Measurements from ENCODE around the gene TMEM61.
"Not testable (repeated sequence)": the region's sequence is repeated elsewhere in the genome, so short reads cannot be mapped to it uniquely, and the experiment has no call there.

The TMEM61 gene

GRCh38 chr1:54950006-54950368, 30.4 kb upstream of the TMEM61 start:
- Mint-ChIP-seq H3K27ac (no peak overlapping the region), H3K9me3 (no peaks in the 10 kb centered on the region), H3K27me3 (peaks cover 0 to 21% of the 10 kb centered on the region in 2 donors), H3K36me3 (ENCODE audit: insufficient read depth) (no peaks in the 10 kb centered on the region), H3K4me3 (peak overlapping the region in 1 of 2 donors; percentile 48), H3K4me1 (ENCODE audit: low read depth in 2 of 2) (peaks cover 18% of the 10 kb centered on the region in 2 donors)
- ATAC-seq (replicated peaks) = no peak
- DNase-seq = no peak

- Mint-ChIP-seq H3K4me1 (ENCODE audit: low read depth in 2 of 2) (peaks cover 12 to 13% of the 10 kb centered on the region in 2 donors), H3K4me3 (peak overlapping the region in 1 of 2 donors; percentile 48), H3K27me3 (peaks cover 0 to 21% of the 10 kb centered on the region in 2 donors), H3K36me3 (ENCODE audit: insufficient read depth) (no peaks in the 10 kb centered on the region), H3K27ac (peak overlapping the region in 1 of 2 donors; percentile 32), H3K9me3 (no peaks in the 10 kb centered on the region)
- ATAC-seq (replicated peaks) (peak; percentile 37), DNase-seq (peak; percentile 48 to 54 (median 51))
Observed at GRCh38 chr1:54950369-54951163, 29.9 kb upstream of the TMEM61 start.

GRCh38 chr1:54951810-54952226, 28.6 kb upstream of the TMEM61 start:
- Mint-ChIP-seq H3K27ac (no peak overlapping the region), H3K9me3 (no peaks in the 10 kb centered on the region), H3K4me3 (no peak overlapping the region), H3K27me3 (peaks cover 2 to 25% of the 10 kb centered on the region in 2 donors), H3K36me3 (ENCODE audit: insufficient read depth) (no peaks in the 10 kb centered on the region), H3K4me1 (ENCODE audit: low read depth in 2 of 2) (peaks cover 9 to 10% of the 10 kb centered on the region in 2 donors)
- DNase-seq (no peak), ATAC-seq (replicated peaks) (no peak)

GRCh38 chr1:54952950-54953718, 27.3 kb upstream of the TMEM61 start:
- H3K4me1 Mint-ChIP-seq (ENCODE audit: low read depth in 2 of 2) = peaks cover 9 to 10% of the 10 kb centered on the region in 2 donors
- no peaks in the 10 kb centered on the region for H3K36me3 Mint-ChIP-seq (ENCODE audit: insufficient read depth)
- H3K27me3 Mint-ChIP-seq = peaks cover 4 to 37% of the 10 kb centered on the region in 2 donors
- no peak overlapping the region for H3K4me3 Mint-ChIP-seq
- no peak overlapping the region for H3K27ac Mint-ChIP-seq
- DNase-seq = no peak
- no peaks in the 10 kb centered on the region for H3K9me3 Mint-ChIP-seq
- no peak for ATAC-seq (replicated peaks)

GRCh38 chr1:54953846-54954245, 26.6 kb upstream of the TMEM61 start:
- no peak for ATAC-seq (replicated peaks)
- H3K27me3 Mint-ChIP-seq = peaks cover 8 to 37% of the 10 kb centered on the region in 2 donors
- no peak overlapping the region for H3K27ac Mint-ChIP-seq
- H3K4me3 Mint-ChIP-seq = no peak overlapping the region
- H3K36me3 Mint-ChIP-seq (ENCODE audit: insufficient read depth) = no peaks in the 10 kb centered on the region
- no peaks in the 10 kb centered on the region for H3K9me3 Mint-ChIP-seq
- DNase-seq = no peak
- peaks cover 9% of the 10 kb centered on the region in 2 donors for H3K4me1 Mint-ChIP-seq (ENCODE audit: low read depth in 2 of 2)

- ATAC-seq (replicated peaks) (no peak), DNase-seq (no peak)
- H3K36me3 Mint-ChIP-seq (ENCODE audit: insufficient read depth) = no peaks in the 10 kb centered on the region
Observed at GRCh38 chr1:54955359-54955758, 25.1 kb upstream of the TMEM61 start.

GRCh38 chr1:54956726-54957125, 23.7 kb upstream of the TMEM61 start:
- Mint-ChIP-seq H3K27ac (no peak overlapping the region), H3K9me3 (no peaks in the 10 kb centered on the region), H3K4me3 (no peak overlapping the region), H3K4me1 (ENCODE audit: low read depth in 2 of 2) (no peaks in the 10 kb centered on the region), H3K27me3 (peaks cover 9 to 28% of the 10 kb centered on the region in 2 donors), H3K36me3 (ENCODE audit: insufficient read depth) (no peaks in the 10 kb centered on the region)
- DNase-seq (no peak), ATAC-seq (replicated peaks) (no peak)

More at GRCh38 chr1:54955359-54955758, 25.1 kb upstream of the TMEM61 start:
- Mint-ChIP-seq H3K4me1 (ENCODE audit: low read depth in 2 of 2) (peaks cover 2 to 5% of the 10 kb centered on the region in 2 donors), H3K9me3 (no peaks in the 10 kb centered on the region), H3K27me3 (peaks cover 9 to 31% of the 10 kb centered on the region in 2 donors), H3K27ac (no peak overlapping the region), H3K4me3 (no peak overlapping the region)

- Mint-ChIP-seq H3K9me3 (no peaks in the 10 kb centered on the region), H3K4me3 (no peak overlapping the region), H3K27ac (no peak overlapping the region), H3K36me3 (ENCODE audit: insufficient read depth) (no peaks in the 10 kb centered on the region), H3K27me3 (peaks cover 9 to 22% of the 10 kb centered on the region in 2 donors), H3K4me1 (ENCODE audit: low read depth in 2 of 2) (no peaks in the 10 kb centered on the region)
- no peak for DNase-seq
- peak; percentile 33 for ATAC-seq (replicated peaks)
Observed at GRCh38 chr1:54959241-54959640, 21.2 kb upstream of the TMEM61 start.

GRCh38 chr1:54962612-54963395, 17.6 kb upstream of the TMEM61 start:
- no peak overlapping the region for H3K4me3 Mint-ChIP-seq
- H3K27ac Mint-ChIP-seq = no peak overlapping the region
- H3K27me3 Mint-ChIP-seq = peaks cover 15 to 18% of the 10 kb centered on the region in 2 donors
- no peaks in the 10 kb centered on the region for H3K9me3 Mint-ChIP-seq
- H3K36me3 Mint-ChIP-seq (ENCODE audit: insufficient read depth) = peaks cover 4% of the 10 kb centered on the region
- peaks cover 0 to 6% of the 10 kb centered on the region in 2 donors for H3K4me1 Mint-ChIP-seq (ENCODE audit: low read depth in 2 of 2)
- DNase-seq (no peak), ATAC-seq (replicated peaks) (no peak)

- not testable (repeated sequence) for H3K4me1 Mint-ChIP-seq (ENCODE audit: low read depth in 2 of 2); H3K36me3 Mint-ChIP-seq (ENCODE audit: insufficient read depth); H3K27ac Mint-ChIP-seq
Observed at GRCh38 chr1:54963829-54964228, 16.6 kb upstream of the TMEM61 start.

GRCh38 chr1:54965624-54966340, 14.6 kb upstream of the TMEM61 start:
- Mint-ChIP-seq H3K36me3 (ENCODE audit: insufficient read depth) (peaks cover 4% of the 10 kb centered on the region), H3K4me1 (ENCODE audit: low read depth in 2 of 2) (peaks cover 0 to 6% of the 10 kb centered on the region in 2 donors), H3K27ac (no peak overlapping the region), H3K4me3 (no peak overlapping the region), H3K27me3 (peaks cover 26 to 37% of the 10 kb centered on the region in 2 donors), H3K9me3 (no peaks in the 10 kb centered on the region)
- ATAC-seq (replicated peaks) (peak; percentile 56), DNase-seq (no peak)

More at GRCh38 chr1:54963829-54964228, 16.6 kb upstream of the TMEM61 start:
- H3K4me3 Mint-ChIP-seq; H3K9me3 Mint-ChIP-seq; ATAC-seq (replicated peaks); DNase-seq: not testable (repeated sequence)
- peaks cover 11 to 17% of the 10 kb centered on the region in 2 donors for H3K27me3 Mint-ChIP-seq

GRCh38 chr1:54967372-54967771, 13.1 kb upstream of the TMEM61 start:
- Mint-ChIP-seq H3K27me3 (peaks cover 33 to 48% of the 10 kb centered on the region in 2 donors), H3K27ac (no peak overlapping the region), H3K9me3 (no peaks in the 10 kb centered on the region), H3K36me3 (ENCODE audit: insufficient read depth) (peaks cover 4% of the 10 kb centered on the region), H3K4me3 (no peak overlapping the region), H3K4me1 (ENCODE audit: low read depth in 2 of 2) (peaks cover 0 to 6% of the 10 kb centered on the region in 2 donors)
- no peak for DNase-seq
- no peak for ATAC-seq (replicated peaks)

Data from effector memory CD8-positive, alpha-beta T cell (primary cell).